Fibroblast of the aortic adventitia (primary cell): ENCODE data around the gene DMGDH. TPM values are rescaled to one million over a fixed set of nuclear protein-coding genes. Genes with fewer than 3 reads are reported as not detected.

Experiments
- DNase-seq: peaks from one replicate; pipeline ENCODE4 v3.0.0-alpha.2; 2010; ENCODE audit warnings: low read depth
- H3K4me3 ChIP-seq: 2 replicates; pipeline ENCODE4 v1.5.1; 2011; ENCODE audit warnings: low read depth, mild to moderate bottlenecking, control low read depth, low read length, moderate library complexity
- total RNA-seq: library from RNA; depleted of rRNA; stranded (reverse); fragments of >200 nt; gene quantifications from 2 replicates; pipeline ENCODE4 v1.2.3, GENCODE V29; 2012; ENCODE audit warnings: low replicate concordance
- TF ChIP-seq, protein P1 (sequence below): IDR thresholded peaks from 2 replicates; pipeline ENCODE4 v1.5.1; 2011; ENCODE audit warnings: mild to moderate bottlenecking, low read length, control low read depth, inconsistent platforms; ENCODE audit not compliant: insufficient read depth

Gene DMGDH
- total RNA-seq, 1 donor = 4.2 TPM

DNA sequence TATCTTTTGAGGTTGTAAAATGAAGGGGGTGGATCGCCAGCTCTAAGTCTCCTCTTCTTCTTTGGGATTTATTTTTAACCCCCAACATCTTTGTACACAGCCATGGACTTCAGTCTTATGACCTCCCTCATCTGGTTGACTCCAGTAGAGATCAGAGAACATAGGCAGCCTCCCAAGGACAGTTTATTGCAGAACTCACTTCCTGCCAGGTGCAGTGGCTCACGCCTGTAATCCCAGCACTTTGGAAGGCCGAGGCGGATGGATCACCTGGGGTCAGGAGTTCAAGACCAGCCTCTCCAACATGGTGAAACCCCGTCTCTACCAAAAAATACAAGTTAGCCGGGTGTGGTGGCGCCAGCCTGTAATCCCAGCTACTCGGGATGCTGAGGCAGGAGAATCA, 39.3 kb upstream of the DMGDH start:
- TF ChIP-seq, protein P1, sequence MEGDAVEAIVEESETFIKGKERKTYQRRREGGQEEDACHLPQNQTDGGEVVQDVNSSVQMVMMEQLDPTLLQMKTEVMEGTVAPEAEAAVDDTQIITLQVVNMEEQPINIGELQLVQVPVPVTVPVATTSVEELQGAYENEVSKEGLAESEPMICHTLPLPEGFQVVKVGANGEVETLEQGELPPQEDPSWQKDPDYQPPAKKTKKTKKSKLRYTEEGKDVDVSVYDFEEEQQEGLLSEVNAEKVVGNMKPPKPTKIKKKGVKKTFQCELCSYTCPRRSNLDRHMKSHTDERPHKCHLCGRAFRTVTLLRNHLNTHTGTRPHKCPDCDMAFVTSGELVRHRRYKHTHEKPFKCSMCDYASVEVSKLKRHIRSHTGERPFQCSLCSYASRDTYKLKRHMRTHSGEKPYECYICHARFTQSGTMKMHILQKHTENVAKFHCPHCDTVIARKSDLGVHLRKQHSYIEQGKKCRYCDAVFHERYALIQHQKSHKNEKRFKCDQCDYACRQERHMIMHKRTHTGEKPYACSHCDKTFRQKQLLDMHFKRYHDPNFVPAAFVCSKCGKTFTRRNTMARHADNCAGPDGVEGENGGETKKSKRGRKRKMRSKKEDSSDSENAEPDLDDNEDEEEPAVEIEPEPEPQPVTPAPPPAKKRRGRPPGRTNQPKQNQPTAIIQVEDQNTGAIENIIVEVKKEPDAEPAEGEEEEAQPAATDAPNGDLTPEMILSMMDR = no peak
- no peak overlapping the region for H3K4me3 ChIP-seq
- DNase-seq = no peak

DNA sequence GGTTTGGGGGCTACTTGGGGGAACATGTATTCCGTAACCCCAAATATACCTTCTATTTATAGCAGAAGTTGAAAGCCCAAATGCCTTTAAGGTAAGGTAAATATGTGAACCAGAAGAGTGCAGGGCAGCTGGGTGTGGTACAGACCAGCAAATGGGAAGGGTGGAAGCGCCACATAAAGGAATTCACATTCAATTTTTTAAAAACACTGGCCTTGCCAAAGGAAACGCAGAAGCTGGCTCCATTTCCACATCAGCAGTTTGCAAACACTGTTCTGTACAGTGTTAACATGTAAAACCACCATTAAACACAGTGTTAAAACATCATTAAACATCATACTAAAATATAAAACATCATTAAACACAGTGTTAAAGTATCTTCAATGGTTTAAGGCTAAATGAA, 38.6 kb upstream of the DMGDH start:
- TF ChIP-seq, protein P1 = no peak
- peak; percentile 25 for DNase-seq
- H3K4me3 ChIP-seq = no peak overlapping the region

DNA sequence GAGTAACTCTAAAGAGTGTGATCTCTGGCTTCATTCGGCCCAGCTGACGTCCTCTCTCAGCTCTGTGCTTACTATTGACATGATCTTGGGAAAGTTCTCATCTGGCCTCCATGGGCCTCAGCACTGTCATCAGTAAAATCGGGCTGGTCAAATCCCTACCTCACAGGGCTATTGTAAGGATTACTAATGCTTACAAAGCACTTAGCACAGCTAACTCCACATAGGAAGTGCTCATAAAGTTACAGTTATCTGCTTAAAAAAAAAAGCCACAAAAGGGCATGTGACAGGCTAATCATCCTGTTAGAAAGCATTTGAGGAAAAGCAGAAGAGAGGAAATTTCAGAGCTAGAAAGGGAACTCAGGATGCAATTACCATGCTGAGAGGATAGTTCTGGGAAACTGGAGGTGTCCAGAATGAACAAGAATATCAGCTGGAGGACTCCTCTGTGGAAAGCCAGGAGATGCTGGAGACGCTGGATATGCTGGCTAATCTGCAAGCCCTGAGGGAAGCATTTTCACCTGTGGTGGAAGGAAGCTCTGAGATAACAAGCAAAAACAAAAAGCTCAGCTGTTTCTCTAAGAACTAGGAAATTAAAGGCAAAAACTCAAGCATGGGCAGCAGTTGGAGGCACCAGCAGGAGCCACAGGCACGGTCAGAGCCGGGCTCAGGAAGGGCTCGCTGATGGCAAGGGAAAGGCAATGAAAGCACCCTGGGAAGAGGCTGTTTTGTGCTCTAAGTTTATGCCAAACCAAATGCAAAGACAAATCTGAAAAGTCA, 37.7 kb upstream of the DMGDH start:
- TF ChIP-seq, protein P1 = no peak
- DNase-seq = peak; percentile 28
- H3K4me3 ChIP-seq = no peak overlapping the region

DNA sequence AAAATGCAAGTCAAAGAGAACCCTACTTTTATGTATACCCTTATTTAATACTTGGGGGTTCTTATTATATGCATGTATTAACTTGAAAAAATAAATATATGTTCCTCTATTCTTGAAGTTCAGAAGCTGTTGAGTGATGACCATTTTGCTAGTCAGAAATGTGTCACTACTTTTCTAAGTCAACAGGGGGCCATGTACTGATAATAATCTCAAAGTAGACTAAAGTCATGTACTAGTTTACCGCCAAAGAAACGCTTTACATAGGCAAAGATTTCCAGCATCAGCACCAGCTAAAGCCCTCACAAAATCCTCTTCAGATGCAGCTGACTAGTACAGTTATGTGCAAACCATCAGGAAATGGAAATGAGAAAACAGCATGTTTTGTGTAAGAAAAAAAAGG, 36.4 kb upstream of the DMGDH start:
- no peak for DNase-seq
- no peak overlapping the region for H3K4me3 ChIP-seq
- TF ChIP-seq, protein P1 = no peak

DNA sequence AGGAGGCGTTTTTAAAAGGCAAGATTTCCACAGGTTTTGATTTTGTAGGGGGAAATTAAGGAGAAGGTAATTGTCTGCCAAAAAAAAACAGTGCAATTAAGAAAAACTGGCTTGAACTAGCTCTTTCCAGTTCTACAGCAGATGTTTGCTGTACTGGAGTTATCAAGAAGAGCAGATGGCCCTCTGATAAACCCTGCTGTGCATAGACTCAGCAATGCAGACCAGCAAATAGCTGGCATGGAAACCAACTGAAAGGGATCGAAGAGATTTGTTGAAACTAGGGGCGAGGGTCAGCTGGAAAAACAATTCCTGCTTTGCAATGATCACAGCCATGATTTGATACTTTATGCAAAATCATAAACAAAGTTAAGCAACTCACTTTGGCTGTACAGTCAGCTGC, 24.3 kb upstream of the DMGDH start:
- H3K4me3 ChIP-seq = no peak overlapping the region
- DNase-seq = no peak
- TF ChIP-seq, protein P1 = no peak

DNA sequence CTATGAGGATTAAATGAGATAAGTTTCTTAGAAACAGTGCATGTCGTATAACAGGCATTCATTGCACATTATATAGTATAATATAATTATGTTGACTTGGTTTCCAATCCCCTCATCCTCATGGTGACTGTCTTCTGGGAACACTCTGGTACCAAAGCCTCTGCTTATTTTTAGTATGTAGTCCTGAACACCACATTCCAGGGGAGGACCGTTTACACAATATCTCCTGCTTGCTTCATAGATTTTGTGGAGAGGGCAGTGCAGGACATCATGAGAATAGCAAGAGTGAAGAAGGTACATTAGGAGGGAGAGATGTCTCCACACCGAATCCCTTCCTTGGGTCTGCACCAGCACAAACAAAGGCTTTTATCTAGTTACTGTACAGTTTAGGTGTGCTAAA, 21.6 kb upstream of the DMGDH start:
- TF ChIP-seq, protein P1 = no peak
- no peak for DNase-seq
- H3K4me3 ChIP-seq = no peak overlapping the region

DNA sequence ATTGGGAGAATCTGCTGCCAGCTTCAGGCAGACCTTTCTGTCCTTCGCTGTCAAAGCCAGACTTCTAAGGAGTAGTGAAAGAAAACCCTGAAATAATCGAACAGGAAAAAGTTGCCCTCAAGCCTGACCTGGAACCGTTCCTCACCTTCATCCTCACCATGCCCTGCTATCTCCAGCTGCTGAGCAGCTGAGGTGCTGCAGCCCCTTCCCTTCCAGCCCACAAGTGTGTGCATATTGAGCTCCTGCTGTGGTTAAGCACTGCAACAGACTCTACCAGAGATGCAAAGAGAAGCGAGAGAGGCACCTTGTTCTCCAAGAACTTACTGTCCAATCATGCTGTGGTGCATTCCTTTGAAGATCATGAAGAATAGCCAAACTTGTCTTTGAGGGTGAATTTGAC, 19.0 kb upstream of the DMGDH start:
- TF ChIP-seq, protein P1 = no peak
- no peak overlapping the region for H3K4me3 ChIP-seq
- no peak for DNase-seq
